GM19324 (cell line): ENCODE data around the gene APC.
"Not testable (repeated sequence)": the region's sequence is repeated elsewhere in the genome, so short reads cannot be mapped to it uniquely, and the experiment has no call there.

ENCODE experiments used
- ATAC-seq: cut with Tn5 transposase; IDR thresholded peaks from one replicate; pipeline ENCODE4 v1.9.1; 2021; ENCODE audit warnings: mild to moderate bottlenecking, moderate library complexity; ENCODE audit not compliant: unreplicated experiment, low FRiP score

Gene APC

GRCh38 chr5:112892066-112892465, 154.4 kb downstream of the APC start:
- not testable (repeated sequence) for ATAC-seq

GRCh38 chr5:112892776-112893175, 155.1 kb downstream of the APC start:
- no peak for ATAC-seq

GRCh38 chr5:112895682-112896081, 158.0 kb downstream of the APC start:
- no peak for ATAC-seq
